Esophagus muscularis mucosa (tissue), 4 donors: Measurements from ENCODE around the gene HECTD4. TPM values are rescaled to one million over a fixed set of nuclear protein-coding genes. Genes with fewer than 3 reads are reported as not detected.

Source experiments
- DNase-seq: peaks from one replicate; pipeline ENCODE4 v3.0.0-alpha.2; 2017; ENCODE audit errors: extremely low spot score
- H3K27ac ChIP-seq, 4 donors: fragments of 200-600 bp; sonication (generic); replicated peaks in 1 of 4; 1 replicate in 3 of 4; 2 replicates in 1 of 4; pipeline ENCODE4 v1.5.1; 2016 to 2019; ENCODE audit warnings: mild to moderate bottlenecking in 1 of 4
- H3K27me3 ChIP-seq, 4 donors: fragments of 200-600 bp; sonication (generic); one replicate each; pipeline versions ENCODE4 v1.5.1 to v1.6.0; 2016 to 2019
- H3K36me3 ChIP-seq, 4 donors: fragments of 200-600 bp; sonication (generic); one replicate each; pipeline ENCODE4 v1.5.1; 2016 to 2019
- H3K4me1 ChIP-seq, 4 donors: fragments of 200-600 bp; sonication (generic); one replicate each; pipeline ENCODE4 v1.5.1; 2016 to 2019
- H3K4me3 ChIP-seq, 4 donors: fragments of 200-600 bp; sonication (generic); 1 replicate in 2 of 4; 2 replicates in 2 of 4; pipeline ENCODE4 v1.5.1; 2016 to 2019; ENCODE audit warnings: mild to moderate bottlenecking in 4 of 4, moderate library complexity in 1 of 4
- H3K9me3 ChIP-seq, 4 donors: fragments of 200-600 bp; sonication (generic); 1 replicate in 3 of 4; 2 replicates in 1 of 4; pipeline ENCODE4 v1.5.1; 2016 to 2019
- CTCF ChIP-seq, 3 experiments: fragments of 200-600 bp in 2 of 3; fragments of 450-650 bp in 1 of 3; sonication (generic) in 2 of 3; IDR thresholded peaks; one replicate each; pipeline ENCODE4 v1.5.1; 2017 to 2019; ENCODE audit warnings: antibody characterized with exemption in 3 of 3, mild to moderate bottlenecking in 2 of 3, moderate library complexity in 1 of 3
- EP300 ChIP-seq: sonication (generic); formaldehyde crosslinking; IDR thresholded peaks from one replicate; pipeline ENCODE4 v1.6.1; 2017; ENCODE audit warnings: antibody characterized with exemption
- POLR2A ChIP-seq: fragments of 450-650 bp; IDR thresholded peaks from one replicate; pipeline ENCODE4 v1.6.1; 2017; ENCODE audit warnings: antibody characterized with exemption, moderate library complexity, mild to moderate bottlenecking, low read depth
- POLR2AphosphoS5 ChIP-seq, 2 donors: sonication (generic); formaldehyde crosslinking; IDR thresholded peaks; one replicate each; pipeline ENCODE4 v1.6.1; 2017; ENCODE audit warnings: antibody characterized with exemption in 2 of 2
- WGBS: methylation state at CpG from one replicate; pipeline ENCODE4 v1.1.5; 2018; 5-methylcytosine and 5-hydroxymethylcytosine counted together
- intact Hi-C: fragments of 100-400 bp; cut with DNase I; formaldehyde crosslinking; loops from one replicate; pipeline ENCODE4 v1.15.1; 2023
- total RNA-seq, 4 donors: library from RNA; depleted of rRNA; stranded (reverse); fragments of >200 nt; gene quantifications; one replicate each; pipeline versions ENCODE4 v1.1.0 to v1.2.1, GENCODE V29; 2016

Gene HECTD4
- total RNA-seq, 4 donors from 2014 or later: 27.3 to 59.3 (median 44.9) TPM

- Histone ChIP-seq H3K36me3 (no peaks in the 10 kb centered on the region), H3K27ac (peak overlapping the region in 2 of 4 donors; percentile 62 to 68), H3K27me3 (no peaks in the 10 kb centered on the region), H3K4me1 (peaks cover 5 to 41% (median 30%) of the 10 kb centered on the region in 4 donors), H3K9me3 (no peaks in the 10 kb centered on the region), H3K4me3 (no peak overlapping the region)
- intact Hi-C loops: no loop called here
- WGBS: 39% methylated on average over 1 of the region's 1 CpG
- no peak for DNase-seq
- no peak for TF ChIP-seq POLR2AphosphoS5 (IDR thresholded peaks at IDR 0.05)
These were observed 12.0 kb downstream of the HECTD4 start for GRCh38 chr12:112370199-112370598.

GRCh38 chr12:112368856-112369255 lies 13.4 kb downstream of the HECTD4 start:
- peak overlapping the region; percentile 52 to 68 (median 61) for H3K27ac ChIP-seq
- no peak for DNase-seq
- TF ChIP-seq POLR2A: no peak
- no peak for TF ChIP-seq EP300
- TF ChIP-seq POLR2AphosphoS5 (IDR thresholded peaks at IDR 0.05): peak; percentile 49 to 57
- no peaks in the 10 kb centered on the region for H3K9me3 ChIP-seq
- WGBS: 42% methylated on average over 6 of the region's 6 CpGs
- H3K4me3 ChIP-seq: peak overlapping the region in 1 of 4 donors; percentile 8
- intact Hi-C loops: no loop called here
- H3K36me3 ChIP-seq: no peaks in the 10 kb centered on the region
- H3K27me3 ChIP-seq: no peaks in the 10 kb centered on the region
- peaks cover 5 to 40% (median 26%) of the 10 kb centered on the region in 4 donors for H3K4me1 ChIP-seq

DNA sequence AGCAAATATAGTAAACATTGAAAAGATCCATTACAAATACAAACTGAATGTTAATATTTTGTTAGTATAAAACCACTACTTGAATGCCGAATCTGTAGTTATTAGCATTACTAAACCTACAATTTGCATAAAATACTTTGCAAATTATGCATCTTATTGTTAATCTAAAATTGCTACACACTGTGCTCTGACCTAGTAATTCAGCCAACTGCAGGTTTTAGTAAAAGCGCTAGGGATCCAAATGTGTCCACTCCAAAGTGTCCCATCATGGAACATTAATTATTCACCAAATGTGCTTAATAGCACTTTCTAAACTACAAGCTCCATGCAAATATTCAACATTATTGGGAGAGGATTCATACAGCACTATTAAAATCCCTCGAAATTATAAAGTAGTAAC lies 14.3 kb downstream of the HECTD4 start:
- WGBS: 73% methylated on average over 3 of the region's 3 CpGs

DNA sequence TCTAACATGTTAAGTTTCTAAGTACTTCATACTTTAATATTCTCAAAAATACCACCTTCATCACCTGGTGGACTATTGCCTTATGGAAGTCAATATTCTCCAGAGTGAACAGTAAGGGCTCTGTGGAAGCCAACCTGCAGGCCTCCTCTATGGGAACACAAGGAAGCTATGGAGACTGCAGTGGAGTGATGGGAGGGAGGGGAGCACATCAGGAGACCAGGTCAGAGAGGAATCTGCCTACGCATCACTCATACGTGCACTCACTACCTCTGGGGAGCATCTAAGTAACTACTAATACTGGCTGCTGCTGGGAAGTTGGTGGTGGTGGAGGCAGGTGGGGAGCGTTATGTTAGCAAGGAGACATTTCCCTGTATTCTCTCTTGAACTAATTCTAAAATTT lies 19.9 kb downstream of the HECTD4 start:
- Histone ChIP-seq H3K4me3 (no peak overlapping the region), H3K36me3 (no peaks in the 10 kb centered on the region), H3K4me1 (peaks cover 0 to 13% (median 1%) of the 10 kb centered on the region in 4 donors), H3K27me3 (no peaks in the 10 kb centered on the region), H3K27ac (no peak overlapping the region), H3K9me3 (no peaks in the 10 kb centered on the region)
- TF ChIP-seq CTCF (IDR thresholded peaks at IDR 0.05) (no peak), POLR2AphosphoS5 (IDR thresholded peaks at IDR 0.05) (no peak), EP300 (no peak), POLR2A (no peak)
- no peak for DNase-seq
- intact Hi-C loops: no loop called here
- WGBS: 94% methylated on average over 3 of the region's 3 CpGs

More for the DNA sequence above, 14.3 kb downstream of the HECTD4 start:
- H3K36me3 ChIP-seq: no peaks in the 10 kb centered on the region
- intact Hi-C loops: no loop called here
- peaks cover 5 to 31% (median 21%) of the 10 kb centered on the region in 4 donors for H3K4me1 ChIP-seq
- peak overlapping the region in 1 of 4 donors; percentile 16 for H3K27ac ChIP-seq
- H3K4me3 ChIP-seq: no peak overlapping the region
- TF ChIP-seq CTCF (IDR thresholded peaks at IDR 0.05) (no peak), POLR2A (no peak), EP300 (no peak), POLR2AphosphoS5 (IDR thresholded peaks at IDR 0.05) (no peak)
- no peak for DNase-seq
- H3K9me3 ChIP-seq: no peaks in the 10 kb centered on the region
- H3K27me3 ChIP-seq: no peaks in the 10 kb centered on the region

DNA sequence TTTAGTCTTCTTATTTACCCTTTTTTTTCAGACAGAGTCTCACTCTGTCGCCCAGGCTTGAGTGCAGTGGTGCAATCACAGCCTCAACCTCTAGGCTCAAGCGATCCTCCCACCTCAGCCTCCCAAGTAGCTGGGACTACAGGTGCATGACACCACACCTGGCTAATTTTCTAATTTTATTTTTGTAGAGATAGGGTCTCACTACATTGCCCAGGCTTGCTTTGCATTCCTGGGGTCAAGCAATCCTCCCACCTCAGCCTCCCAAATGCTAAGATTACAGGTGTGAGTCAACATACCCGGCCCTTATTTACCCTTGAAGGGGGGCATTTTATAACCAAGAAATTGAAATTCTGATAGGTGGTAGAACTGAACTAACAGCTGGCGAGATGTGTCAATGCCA lies 21.0 kb downstream of the HECTD4 start:
- 94% methylated on average over 4 of the region's 4 CpGs for WGBS
- H3K27me3 ChIP-seq: no peaks in the 10 kb centered on the region
- H3K36me3 ChIP-seq: no peaks in the 10 kb centered on the region
- H3K27ac ChIP-seq: no peak overlapping the region
- no peaks in the 10 kb centered on the region for H3K9me3 ChIP-seq
- intact Hi-C loops: no loop called here
- peaks cover 0 to 12% (median 0%) of the 10 kb centered on the region in 4 donors for H3K4me1 ChIP-seq
- no peak overlapping the region for H3K4me3 ChIP-seq
- no peak for TF ChIP-seq CTCF (IDR thresholded peaks at IDR 0.05)
- no peak for TF ChIP-seq POLR2AphosphoS5 (IDR thresholded peaks at IDR 0.05)
- TF ChIP-seq EP300: no peak
- no peak for TF ChIP-seq POLR2A
- DNase-seq: no peak

- Histone ChIP-seq H3K36me3 (no peaks in the 10 kb centered on the region), H3K27ac (no peak overlapping the region), H3K27me3 (no peaks in the 10 kb centered on the region), H3K9me3 (no peaks in the 10 kb centered on the region), H3K4me1 (peaks cover 0 to 8% (median 0%) of the 10 kb centered on the region in 4 donors), H3K4me3 (no peak overlapping the region)
- 99% methylated on average over 4 of the region's 4 CpGs for WGBS
- DNase-seq: no peak
- no peak for TF ChIP-seq POLR2AphosphoS5 (IDR thresholded peaks at IDR 0.05)
- TF ChIP-seq POLR2A: no peak
- no peak for TF ChIP-seq EP300
- TF ChIP-seq CTCF (IDR thresholded peaks at IDR 0.05): no peak
- intact Hi-C loops: no loop called here
These were observed 22.9 kb downstream of the HECTD4 start for GRCh38 chr12:112359290-112359689.
